Measurements from ENCODE around the gene RANBP10. TPM values are rescaled to one million over a fixed set of nuclear protein-coding genes. Genes with fewer than 3 reads are reported as not detected.

The RANBP10 gene
- total RNA-seq, 2 donors from 2014 or later, result 14.7 to 22.5 TPM

- no peak for TF ChIP-seq CTCF (IDR thresholded peaks at IDR 0.05)
- H3K36me3 ChIP-seq, result no peaks in the 10 kb centered on the region
- intact Hi-C loops (cut with DNase I), result no loop called here
- H3K27ac ChIP-seq, result no peak overlapping the region
- H3K4me3 ChIP-seq, result no peak overlapping the region
- H3K27me3 ChIP-seq, result no peaks in the 10 kb centered on the region
- no peaks in the 10 kb centered on the region for H3K4me1 ChIP-seq
- H3K9ac ChIP-seq (ENCODE audit: low read depth in 2 of 2, low read length in 2 of 2), result no peak overlapping the region
- no peaks in the 10 kb centered on the region for H3K9me3 ChIP-seq
- DNase-seq, result no peak
These were observed 65.2 kb downstream of the RANBP10 start for GRCh38 chr16:67741118-67741517.

GRCh38 chr16:67740391-67740790, 66.0 kb downstream of the RANBP10 start:
- no peak overlapping the region for H3K27ac ChIP-seq
- no peak for DNase-seq
- H3K36me3 ChIP-seq, result no peaks in the 10 kb centered on the region
- no peak for TF ChIP-seq CTCF (IDR thresholded peaks at IDR 0.05)
- intact Hi-C loops (cut with DNase I), result no loop called here
- no peak overlapping the region for H3K9ac ChIP-seq (ENCODE audit: low read depth in 2 of 2, low read length in 2 of 2)
- H3K9me3 ChIP-seq, result no peaks in the 10 kb centered on the region
- no peaks in the 10 kb centered on the region for H3K27me3 ChIP-seq
- H3K4me1 ChIP-seq, result no peaks in the 10 kb centered on the region
- H3K4me3 ChIP-seq, result no peak overlapping the region

GRCh38 chr16:67736858-67737257, 69.5 kb downstream of the RANBP10 start:
- intact Hi-C loops (cut with DNase I), result no loop called here
- H3K9ac ChIP-seq (ENCODE audit: low read depth in 2 of 2, low read length in 2 of 2), result no peak overlapping the region
- H3K27ac ChIP-seq, result no peak overlapping the region
- H3K4me1 ChIP-seq, result no peaks in the 10 kb centered on the region
- H3K27me3 ChIP-seq, result no peaks in the 10 kb centered on the region
- no peak for TF ChIP-seq CTCF (IDR thresholded peaks at IDR 0.05)
- no peak for DNase-seq
- H3K4me3 ChIP-seq, result no peak overlapping the region
- no peaks in the 10 kb centered on the region for H3K36me3 ChIP-seq
- H3K9me3 ChIP-seq, result no peaks in the 10 kb centered on the region

GRCh38 chr16:67734731-67735201, 71.6 kb downstream of the RANBP10 start:
- Histone ChIP-seq H3K9ac (ENCODE audit: low read depth in 2 of 2, low read length in 2 of 2) (no peak overlapping the region), H3K27me3 (no peaks in the 10 kb centered on the region), H3K36me3 (peaks cover 5% of the 10 kb centered on the region), H3K9me3 (no peaks in the 10 kb centered on the region), H3K27ac (no peak overlapping the region), H3K4me1 (no peaks in the 10 kb centered on the region), H3K4me3 (no peak overlapping the region)
- intact Hi-C loops (cut with DNase I), result no loop called here
- TF ChIP-seq CTCF (IDR thresholded peaks at IDR 0.05), result no peak
- no peak for DNase-seq

GRCh38 chr16:67733734-67734470, 72.5 kb downstream of the RANBP10 start:
- intact Hi-C loops (cut with DNase I), result no loop called here
- Histone ChIP-seq H3K4me1 (no peaks in the 10 kb centered on the region), H3K36me3 (peaks cover 9% of the 10 kb centered on the region), H3K9me3 (no peaks in the 10 kb centered on the region), H3K4me3 (no peak overlapping the region), H3K9ac (ENCODE audit: low read depth in 2 of 2, low read length in 2 of 2) (no peak overlapping the region), H3K27me3 (no peaks in the 10 kb centered on the region), H3K27ac (no peak overlapping the region)
- no peak for DNase-seq
- TF ChIP-seq CTCF (IDR thresholded peaks at IDR 0.05), result no peak
